Keratinocyte (primary cell): ENCODE data around the gene KAT6B. TPM values are rescaled to one million over a fixed set of nuclear protein-coding genes. Genes with fewer than 3 reads are reported as not detected.

Experiments used
- DNase-seq: peaks from one replicate; pipeline ENCODE4 v3.0.0-alpha.2; 2011; ENCODE audit warnings: low read depth, missing footprints, low spot score
- FAIRE-seq: peaks from 2 replicates; lab custom pipeline; 2011; peaks lifted over from hg19 to GRCh38; lab: Jason Lieb, UNC
- H2AFZ ChIP-seq: 2 replicates; pipeline ENCODE4 v1.6.0; 2012; ENCODE audit warnings: low read length, control low read depth, inconsistent platforms; ENCODE audit not compliant: control insufficient read depth
- H3K27ac ChIP-seq: 2 replicates; pipeline ENCODE4 v1.5.1; 2011; ENCODE audit warnings: low read length; ENCODE audit not compliant: control insufficient read depth, insufficient read depth
- H3K27me3 ChIP-seq: 3 replicates; pipeline ENCODE4 v1.6.0; 2011; ENCODE audit warnings: low read length; ENCODE audit not compliant: control insufficient read depth, insufficient read depth; ENCODE audit errors: extremely low read depth
- H3K36me3 ChIP-seq, 2 experiments: 2 replicates in 1 of 2; 3 replicates in 1 of 2; pipeline ENCODE4 v1.5.1; 2011; ENCODE audit warnings: low read length in 2 of 2, mild to moderate bottlenecking in 1 of 2; ENCODE audit not compliant: control insufficient read depth in 2 of 2, insufficient read depth in 2 of 2; ENCODE audit errors: extremely low read depth in 1 of 2
- H3K4me1 ChIP-seq: 3 replicates; pipeline ENCODE4 v1.5.1; 2011; ENCODE audit warnings: low read length; ENCODE audit not compliant: control insufficient read depth, insufficient read depth; ENCODE audit errors: extremely low read depth
- H3K4me2 ChIP-seq: 3 replicates; pipeline ENCODE4 v1.6.0; 2011; ENCODE audit warnings: low read depth, low read length; ENCODE audit not compliant: control insufficient read depth, insufficient read depth; ENCODE audit errors: extremely low read depth
- H3K4me3 ChIP-seq, 3 experiments: fragments of 200-600 bp in 1 of 3; sonication (generic) in 1 of 3; 2 replicates in 2 of 3; 3 replicates in 1 of 3; pipeline ENCODE4 v1.5.1; 2011 to 2016; ENCODE audit warnings: low read length in 3 of 3, mild to moderate bottlenecking in 3 of 3, control low read depth in 2 of 3, inconsistent platforms in 1 of 3, low read depth in 1 of 3, mixed read lengths in 1 of 3, mixed run types in 1 of 3, moderate library complexity in 1 of 3; ENCODE audit not compliant: control insufficient read depth in 2 of 3, insufficient read depth in 2 of 3; ENCODE audit errors: extremely low read depth in 1 of 3
- H3K79me2 ChIP-seq: 2 replicates; pipeline ENCODE4 v1.6.0; 2012; ENCODE audit warnings: low read length; ENCODE audit not compliant: control insufficient read depth, insufficient read depth
- H3K9ac ChIP-seq: 3 replicates; pipeline ENCODE4 v1.6.0; 2011; ENCODE audit warnings: low read length; ENCODE audit not compliant: control insufficient read depth, insufficient read depth; ENCODE audit errors: extremely low read depth
- H3K9me1 ChIP-seq: 3 replicates; pipeline ENCODE4 v1.6.0; 2011; ENCODE audit warnings: low read length; ENCODE audit not compliant: control insufficient read depth, insufficient read depth; ENCODE audit errors: extremely low read depth
- H3K9me3 ChIP-seq: 2 replicates; pipeline ENCODE4 v1.5.1; 2012; ENCODE audit warnings: low read depth, low read length; ENCODE audit not compliant: control insufficient read depth
- H4K20me1 ChIP-seq: 3 replicates; pipeline ENCODE4 v1.6.0; 2011; ENCODE audit warnings: low read length; ENCODE audit not compliant: control insufficient read depth, insufficient read depth; ENCODE audit errors: extremely low read depth
- CTCF ChIP-seq, 3 experiments: IDR thresholded peaks in 1 of 3; conservative IDR thresholded peaks in 1 of 3; optimal IDR thresholded peaks in 1 of 3; 2 replicates in 2 of 3; 3 replicates in 1 of 3; pipeline versions ENCODE3 to v1.5.1; 2011; ENCODE audit warnings: low read length in 3 of 3, mild to moderate bottlenecking in 3 of 3, moderate library complexity in 2 of 3, control low read depth in 1 of 3, inconsistent platforms in 1 of 3; ENCODE audit not compliant: insufficient read depth in 2 of 3; ENCODE audit errors: extremely low read depth in 1 of 3
- EZH2 ChIP-seq: IDR thresholded peaks from one replicate; pipeline ENCODE4 v1.6.1; 2012; ENCODE audit warnings: inconsistent platforms, mild to moderate bottlenecking, low read length, moderate library complexity
- dilution Hi-C: fragments of 300-500 bp; cut with MboI; formaldehyde crosslinking; loops from one replicate; pipeline ENCODE4 v1.7.0; 2020; ENCODE audit warnings: low sequenced_read_pairs; ENCODE audit not compliant: extremely low pct_ligation_motif_present
- polyA plus RNA-seq, 5 experiments: library from polyadenylated mRNA; depleted of rRNA in 3 of 5; stranded (reverse) in 3 of 5; stranded (forward) in 1 of 5; unstranded in 1 of 5; fragments of >200 nt; gene quantifications; 1 replicate in 1 of 5; 2 replicates in 3 of 5; 3 replicates in 1 of 5; pipeline versions ENCODE4 v1.2.1 to v1.2.3, GENCODE V29; 2011 to 2012; ENCODE audit warnings: missing spikeins in 2 of 5, low read depth in 1 of 5, low replicate concordance in 1 of 5

Gene KAT6B
- polyA plus RNA-seq, 1 donor (not counting 4 experiments of a cell fraction or from before 2014, with no cell fraction given) = 2.9 TPM

- Histone ChIP-seq H3K27ac (no peak overlapping the region), H3K9me3 (no peaks in the 10 kb centered on the region), H3K9me1 (no peaks in the 10 kb centered on the region), H3K79me2 (no peaks in the 10 kb centered on the region), H3K4me1 (no peaks in the 10 kb centered on the region), H4K20me1 (no peaks in the 10 kb centered on the region), H2AFZ (no peak overlapping the region), H3K36me3 (peaks cover 0 to 1% of the 10 kb centered on the region in 2 experiments), H3K4me2 (no peak overlapping the region), H3K9ac (no peak overlapping the region), H3K4me3 (no peak overlapping the region), H3K27me3 (no peaks in the 10 kb centered on the region)
- no peak for TF ChIP-seq CTCF (optimal IDR thresholded peaks at IDR 0.05 in 1 of 3, IDR thresholded peaks at IDR 0.05 in 1 of 3, conservative IDR thresholded peaks at IDR 0.05 in 1 of 3; ENCODE audit: extremely low read depth in 1 of 3, insufficient read depth in 2 of 3, low read length in 3 of 3)
- FAIRE-seq (no peak), DNase-seq (no peak)
- dilution Hi-C loops = no loop called here
These were observed 149.4 kb downstream of the KAT6B start for GRCh38 chr10:74975758-74976157.

GRCh38 chr10:74976565-74976964 lies 150.2 kb downstream of the KAT6B start:
- TF ChIP-seq EZH2 (no peak), CTCF (optimal IDR thresholded peaks at IDR 0.05 in 1 of 3, IDR thresholded peaks at IDR 0.05 in 1 of 3, conservative IDR thresholded peaks at IDR 0.05 in 1 of 3; ENCODE audit: extremely low read depth in 1 of 3, insufficient read depth in 2 of 3, low read length in 3 of 3) (no peak)
- no peak for DNase-seq
- dilution Hi-C loops = no loop called here
- no peak overlapping the region for H3K9ac ChIP-seq
- H3K27me3 ChIP-seq = no peaks in the 10 kb centered on the region
- no peaks in the 10 kb centered on the region for H3K9me1 ChIP-seq
- no peaks in the 10 kb centered on the region for H3K4me1 ChIP-seq
- no peak overlapping the region for H3K4me3 ChIP-seq
- no peak for FAIRE-seq
- H3K9me3 ChIP-seq = no peaks in the 10 kb centered on the region
- H3K4me2 ChIP-seq = no peak overlapping the region
- no peak overlapping the region for H3K27ac ChIP-seq
- H3K79me2 ChIP-seq = no peaks in the 10 kb centered on the region
- H3K36me3 ChIP-seq = peaks cover 0 to 1% of the 10 kb centered on the region in 2 experiments
- H4K20me1 ChIP-seq = no peaks in the 10 kb centered on the region
- no peak overlapping the region for H2AFZ ChIP-seq
